HG02884 (cell line): ENCODE data around the gene EPM2A.
"Not testable (repeated sequence)": the region's sequence is repeated elsewhere in the genome, so short reads cannot be mapped to it uniquely, and the experiment has no call there.

ENCODE experiments used
- ATAC-seq: cut with Tn5 transposase; IDR thresholded peaks from one replicate; pipeline ENCODE4 v1.9.1; 2021; ENCODE audit warnings: mild to moderate bottlenecking, moderate library complexity; ENCODE audit not compliant: unreplicated experiment

Gene EPM2A

GRCh38 chr6:145731447-145731846 is 3.9 kb downstream of the EPM2A start:
- ATAC-seq = no peak

DNA sequence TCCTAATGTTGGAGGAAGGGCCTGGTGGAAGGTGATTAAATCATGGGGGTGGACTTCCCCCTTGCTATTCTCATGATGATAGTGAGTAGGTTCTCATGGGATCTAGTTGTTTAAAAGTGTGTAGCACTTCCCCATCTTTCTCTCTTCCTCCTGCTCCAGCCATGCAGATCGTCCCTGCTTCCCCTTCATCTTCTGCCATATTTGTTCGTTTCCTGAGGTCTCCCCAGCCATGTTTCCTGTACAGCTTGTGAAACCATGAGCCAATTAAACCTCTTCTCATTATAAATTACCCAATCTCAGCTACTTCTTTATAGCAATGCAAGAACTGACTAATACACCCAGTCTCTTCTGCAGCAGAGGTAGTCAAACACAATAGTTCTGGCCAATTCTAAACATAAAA is 5.4 kb downstream of the EPM2A start:
- ATAC-seq = no peak

- ATAC-seq = no peak
Measured at GRCh38 chr6:145728444-145729385, 6.6 kb downstream of the EPM2A start.

GRCh38 chr6:145727817-145728388 is 7.4 kb downstream of the EPM2A start:
- ATAC-seq = no peak

- ATAC-seq = no peak
Measured at GRCh38 chr6:145725570-145725969, 9.8 kb downstream of the EPM2A start.

GRCh38 chr6:145723646-145724045 is 11.7 kb downstream of the EPM2A start:
- no peak for ATAC-seq

DNA sequence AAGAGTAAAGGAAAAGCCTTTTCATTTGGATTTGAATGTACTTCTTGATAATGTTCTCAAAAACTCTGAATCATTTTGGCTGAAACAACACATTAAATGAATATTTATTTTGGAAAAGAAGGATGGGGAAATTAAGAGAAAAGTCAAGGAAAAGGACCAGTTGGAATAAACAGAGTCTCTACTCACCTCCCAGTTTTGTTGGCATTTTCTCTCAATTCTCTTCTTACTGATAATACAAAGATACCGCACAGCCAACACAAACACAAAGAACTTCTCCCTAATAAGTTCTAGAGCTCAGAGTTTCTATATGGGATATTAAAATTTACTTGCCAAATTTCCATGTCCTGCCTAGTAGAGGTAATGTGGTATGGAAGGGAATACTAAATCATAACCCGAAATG is 13.1 kb downstream of the EPM2A start:
- ATAC-seq = no peak

DNA sequence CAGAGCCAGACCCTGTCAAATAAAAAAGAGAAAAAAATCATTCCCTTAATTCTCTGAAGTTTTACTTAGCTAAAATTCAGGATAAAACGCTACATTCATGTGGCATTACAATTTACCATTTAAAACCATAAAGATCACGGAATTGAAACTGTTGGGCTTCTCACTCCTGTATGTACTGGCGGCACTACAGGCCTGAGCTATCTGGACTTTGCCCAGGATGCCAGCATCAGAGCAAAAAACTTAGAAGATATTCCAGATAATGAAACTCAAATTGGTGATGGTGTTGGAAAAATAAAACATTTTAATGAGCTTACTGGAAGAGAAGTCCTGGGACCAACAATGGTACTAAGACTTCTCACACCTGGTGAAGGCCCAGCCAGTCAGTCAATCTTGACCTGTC is 14.2 kb downstream of the EPM2A start:
- no peak for ATAC-seq

DNA sequence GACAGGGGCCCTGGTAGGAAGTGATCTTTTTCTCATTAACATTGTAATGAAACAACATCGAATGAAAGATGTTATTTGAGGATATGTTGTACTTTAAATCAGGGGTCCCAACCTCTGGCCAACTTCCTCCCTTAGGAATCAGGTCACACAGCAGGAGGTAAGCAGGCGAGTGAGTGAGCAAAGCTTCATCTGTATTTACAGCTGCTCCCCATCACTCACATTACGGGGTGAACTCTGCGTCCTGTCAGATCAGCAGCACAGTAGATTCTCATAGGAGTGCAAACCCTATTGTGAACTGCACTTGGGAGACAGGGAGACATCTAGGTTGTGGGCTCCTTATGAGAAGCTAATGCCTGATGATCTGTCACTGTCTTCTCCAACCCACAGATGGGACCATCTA is 19.9 kb downstream of the EPM2A start:
- no peak for ATAC-seq

GRCh38 chr6:145714731-145715130 is 20.6 kb downstream of the EPM2A start:
- ATAC-seq = no peak

DNA sequence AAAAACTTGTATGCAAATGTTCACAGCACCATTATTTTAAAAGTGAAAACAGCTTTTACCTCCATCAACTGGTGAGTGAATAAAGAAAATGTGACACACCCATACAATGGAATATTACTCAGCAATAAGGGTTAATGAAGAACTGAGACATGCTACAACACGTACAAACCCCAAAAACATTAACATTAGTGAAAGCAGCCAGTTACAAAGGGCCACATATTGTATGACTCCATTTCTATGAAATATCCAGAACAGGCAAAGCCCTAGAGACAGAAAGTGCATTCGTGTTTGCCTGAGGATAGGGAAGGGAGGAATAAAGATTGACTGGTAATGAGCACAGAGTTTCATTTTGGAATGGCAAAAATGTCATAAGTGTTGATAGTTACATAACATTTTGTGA is 21.5 kb downstream of the EPM2A start:
- ATAC-seq = no peak

GRCh38 chr6:145711372-145711771 is 23.9 kb downstream of the EPM2A start:
- no peak for ATAC-seq

DNA sequence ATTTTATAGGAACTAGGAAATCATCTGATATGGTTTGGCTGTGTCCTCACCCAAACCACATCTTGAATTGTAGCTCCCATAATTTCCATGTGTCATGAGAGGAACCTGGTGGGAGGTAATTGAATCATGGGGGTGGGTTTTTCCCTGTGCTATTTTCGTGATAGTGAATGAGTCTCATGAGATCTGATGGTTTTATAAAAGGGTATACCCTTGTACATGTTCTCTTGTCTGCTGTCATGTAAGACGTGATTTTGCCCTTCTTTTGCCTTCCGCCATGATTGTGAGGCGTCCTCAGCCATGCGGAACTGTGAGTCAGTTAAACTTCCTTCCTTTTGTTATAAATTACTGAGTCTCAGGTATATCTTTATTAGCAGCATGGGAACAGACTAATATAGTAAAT is 27.9 kb downstream of the EPM2A start:
- ATAC-seq = no peak

GRCh38 chr6:145705561-145705960 is 29.8 kb downstream of the EPM2A start:
- ATAC-seq = no peak

- ATAC-seq = no peak
Measured at GRCh38 chr6:145704143-145704781, 31.1 kb downstream of the EPM2A start.

GRCh38 chr6:145699462-145699861 is 35.9 kb downstream of the EPM2A start:
- ATAC-seq = no peak

DNA sequence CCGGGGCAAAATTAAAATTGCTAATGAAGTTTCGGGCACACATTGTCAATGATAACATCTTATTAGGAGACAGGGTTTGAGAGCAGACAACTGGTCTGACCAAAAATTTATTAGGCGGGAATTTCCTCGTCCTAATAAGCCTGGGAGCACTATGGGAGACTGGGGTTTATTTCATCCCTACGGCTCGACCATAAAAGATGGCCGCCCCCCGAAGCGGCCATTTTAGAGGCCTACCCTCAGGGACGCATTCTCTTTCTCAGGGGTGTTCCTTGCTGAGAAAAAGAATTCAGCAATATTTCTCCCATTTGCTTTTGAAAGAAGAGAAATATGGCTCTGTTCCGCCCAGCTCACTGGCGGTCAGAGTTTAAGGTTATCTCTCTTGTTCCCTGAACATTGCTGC is 37.9 kb downstream of the EPM2A start:
- not testable (repeated sequence) for ATAC-seq

- no peak for ATAC-seq
Measured at GRCh38 chr6:145694083-145694737, 41.1 kb downstream of the EPM2A start.

GRCh38 chr6:145690969-145691368 is 44.4 kb downstream of the EPM2A start:
- ATAC-seq = no peak

DNA sequence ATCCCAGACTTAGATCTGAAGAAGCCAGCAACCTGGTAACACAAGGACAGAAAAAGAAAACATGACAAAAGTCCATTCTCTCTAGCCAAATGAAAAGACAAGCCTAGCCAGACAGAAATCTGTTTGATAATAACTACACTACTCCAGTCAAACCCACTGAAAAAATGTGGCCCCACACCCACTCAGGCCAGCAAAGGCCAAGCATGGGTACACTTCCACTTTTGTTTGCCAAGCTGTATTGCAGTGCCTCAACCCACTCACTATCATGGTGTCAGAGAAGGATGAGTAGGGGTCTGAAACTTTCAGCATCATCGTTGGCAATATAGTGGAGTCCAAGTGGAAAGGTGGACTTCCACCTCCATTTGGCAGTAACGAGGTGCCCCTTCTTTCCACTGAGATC is 45.8 kb downstream of the EPM2A start:
- ATAC-seq = no peak

DNA sequence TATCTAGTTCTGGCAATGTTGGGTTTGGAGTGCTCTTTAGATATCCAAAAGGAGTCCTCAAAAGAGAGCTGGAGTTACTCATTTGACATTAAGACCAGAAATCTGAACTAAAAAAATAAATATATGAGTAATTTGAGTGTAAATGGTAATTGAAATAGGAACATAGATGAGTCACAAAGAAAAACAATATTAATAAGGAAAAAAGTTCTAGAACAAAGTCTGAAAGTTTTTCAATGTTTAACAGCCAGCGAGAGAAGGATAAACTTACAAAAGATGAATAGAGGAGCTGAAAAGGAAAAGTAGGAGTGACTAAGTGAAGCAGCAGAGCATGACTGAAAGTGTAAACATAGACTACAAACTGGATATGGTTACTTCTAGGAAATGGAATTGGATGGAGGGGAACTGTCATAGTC is 46.8 kb downstream of the EPM2A start:
- ATAC-seq = no peak
